Heart left ventricle (tissue), 16 donors: ENCODE results near the gene SH3BP5L. TPM values are rescaled to one million over a fixed set of nuclear protein-coding genes. Genes with fewer than 3 reads are reported as not detected.
A peak's percentile ranks its signal among the peaks of the same experiment; 100 is the strongest.

Experiments used
- ATAC-seq, 4 donors: fragments of 200-7000 bp; cut with Tn5 transposase; one replicate each; pipeline ENCODE4 v1.9.1; 2020 to 2022; ENCODE audit warnings: moderate library complexity in 4 of 4, mild to moderate bottlenecking in 3 of 4, moderate number of reproducible peaks in 1 of 4
- DNase-seq, 5 donors: peaks; one replicate each; pipeline ENCODE4 v3.0.0-alpha.2; 2020
- H3K27ac ChIP-seq, 12 donors: fragments of 200-600 bp; sonication (generic) in 4 of 12; one replicate each; pipeline versions ENCODE4 v1.5.0 to v1.8.0; 2016 to 2022; ENCODE audit warnings: mild to moderate bottlenecking in 2 of 12
- H3K27me3 ChIP-seq, 9 donors: fragments of 200-600 bp; sonication (generic) in 2 of 9; one replicate each; pipeline versions ENCODE4 v1.5.1 to v1.8.0; 2016 to 2022; ENCODE audit warnings: mild to moderate bottlenecking in 3 of 9
- H3K36me3 ChIP-seq, 9 donors: fragments of 200-600 bp; sonication (generic) in 2 of 9; one replicate each; pipeline versions ENCODE4 v1.5.0 to v1.8.0; 2018 to 2022; ENCODE audit warnings: mild to moderate bottlenecking in 2 of 9
- H3K4me1 ChIP-seq, 12 donors: fragments of 200-600 bp; sonication (generic) in 4 of 12; one replicate each; pipeline versions ENCODE4 v1.5.0 to v1.8.0; 2016 to 2022; ENCODE audit warnings: mild to moderate bottlenecking in 3 of 12
- H3K4me3 ChIP-seq, 12 donors: fragments of 200-600 bp; sonication (generic) in 4 of 12; one replicate each; pipeline versions ENCODE4 v1.5.0 to v1.8.0; 2017 to 2022; ENCODE audit warnings: mild to moderate bottlenecking in 9 of 12, moderate library complexity in 4 of 12
- H3K9me3 ChIP-seq, 12 donors: fragments of 200-600 bp; sonication (generic) in 4 of 12; one replicate each; pipeline versions ENCODE4 v1.5.0 to v1.8.0; 2016 to 2022; ENCODE audit warnings: mild to moderate bottlenecking in 1 of 12
- CTCF ChIP-seq, 12 donors: fragments of 200-600 bp; sonication (generic) in 4 of 12; IDR thresholded peaks; one replicate each; pipeline versions ENCODE4 v1.5.0 to v1.8.0; 2018 to 2022; ENCODE audit warnings: antibody characterized with exemption in 12 of 12, mild to moderate bottlenecking in 5 of 12
- POLR2A ChIP-seq, 2 donors: fragments of 450-650 bp; IDR thresholded peaks; one replicate each; pipeline ENCODE4 v1.6.1; 2017; ENCODE audit warnings: antibody characterized with exemption in 2 of 2, mild to moderate bottlenecking in 2 of 2, moderate library complexity in 2 of 2
- WGBS, 4 donors: extraction: QIAGEN DNeasy Blood & Tissue Kit in 2 of 4; methylation state at CpG; one replicate each; pipeline versions ENCODE4 v1.1.5 to v1.1.7; 2013 to 2018; 5-methylcytosine and 5-hydroxymethylcytosine counted together
- intact Hi-C, 10 donors: fragments of 100-400 bp; cut with DNase I; formaldehyde crosslinking; loops; one replicate each; pipeline versions ENCODE4 v1.11.1 to v1.14.2; 2022
- polyA plus RNA-seq, 2 donors: library from polyadenylated mRNA; stranded (reverse); fragments of 200-250 nt; gene quantifications; one replicate each; pipeline ENCODE4 v1.2.3, GENCODE V29; 2013
- total RNA-seq, 9 donors: library from RNA; depleted of rRNA in 2 of 9; stranded (reverse); fragments of >200 nt in 2 of 9; fragmentation: NEBNext Ultra II Directional in 3 of 9; extraction: Animal tissue kit (Norgen Biotek cat#: 25700) in 3 of 9; gene quantifications; one replicate each; pipeline versions ENCODE4 v1.1.0 to v1.2.4, GENCODE V29; 2016 to 2023
- donor health status: ischemic (EF 13 %, LVEDD 7.1; RV severe dilation, severe dysfunction).
- donor health status: healthy with polysubstance abuse.
- donor health status: DM: no; HTN: yes; CAD: no.
- donor health status: DM: no; HTN: no; CAD: no.
- donor health status: ischemic (EF 25% LVEDD 6.9; RV normal size, moderate dysfunction).
- donor health status: ischemic (EF 25% LVEDD 5.7; RV mildly dilated, moderate dysfunction).
- donor health status: healthy.
- donor health status: DM: yes; HTN: yes; CAD: no.
- donor health status: ischemic (EF 35%, LVEDD 5.7; RV mildly dilated, moderate dysfunction).
- donor health status: nonischemic (EF 11% LVEDD 7.7; RV severe dilation, severe dysfunction).
- donor health status: DM: yes; HTN: yes; CAD: no.
- donor health status: PGD.
- donor health status: ischemic (EF 29% LVEDD 5.4; RV normal size, mild dysfunction).
- donor health status: nonischemic (EF 23%, LVEDD 6.1; RV moderate dilation, normal function).

The SH3BP5L gene
- total and polyA plus RNA-seq, 11 donors = 15.8 to 51.1 (median 19.3) TPM

GRCh38 chr1:248825136-248825535 lies 579 bp downstream of the SH3BP5L start:
- DNase-seq (no peak), ATAC-seq (no peak)
- 26 to 36% (median 32%) methylated on average over 10 of the region's 10 CpGs for WGBS, 4 donors
- no peaks in the 10 kb centered on the region for H3K27me3 ChIP-seq
- no peaks in the 10 kb centered on the region for H3K9me3 ChIP-seq
- no peak for TF ChIP-seq POLR2A (IDR thresholded peaks at IDR 0.05)
- TF ChIP-seq CTCF (IDR thresholded peaks at IDR 0.05) = no peak
- peaks cover 19 to 70% (median 55%) of the 10 kb centered on the region in 12 donors for H3K4me1 ChIP-seq
- H3K27ac ChIP-seq = peak overlapping the region; percentile 91 to 99 (median 95)
- intact Hi-C loops = no loop called here
- H3K36me3 ChIP-seq = peaks cover 0 to 29% (median 22%) of the 10 kb centered on the region in 9 donors
- H3K4me3 ChIP-seq = peak overlapping the region; percentile 55 to 89 (median 76)

- peak overlapping the region in 11 of 12 donors; percentile 55 to 89 (median 78) for H3K4me3 ChIP-seq
- no peaks in the 10 kb centered on the region for H3K27me3 ChIP-seq
- intact Hi-C loops = no loop called here
- 86 to 93% (median 88%) methylated on average over 3 of the region's 3 CpGs for WGBS, 4 donors
- no peaks in the 10 kb centered on the region for H3K9me3 ChIP-seq
- peaks cover 19 to 70% (median 55%) of the 10 kb centered on the region in 12 donors for H3K4me1 ChIP-seq
- ATAC-seq (no peak), DNase-seq (no peak)
- peak overlapping the region in 7 of 12 donors; percentile 91 to 99 (median 95) for H3K27ac ChIP-seq
- TF ChIP-seq POLR2A (IDR thresholded peaks at IDR 0.05) (no peak), CTCF (IDR thresholded peaks at IDR 0.05) (no peak)
- peaks cover 0 to 32% (median 26%) of the 10 kb centered on the region in 9 donors for H3K36me3 ChIP-seq
Observed at GRCh38 chr1:248824701-248825100, 1.0 kb downstream of the SH3BP5L start.

- Histone ChIP-seq H3K4me1 (peaks cover 19 to 72% (median 55%) of the 10 kb centered on the region in 12 donors), H3K27ac (no peak overlapping the region), H3K36me3 (peaks cover 0 to 34% (median 26%) of the 10 kb centered on the region in 9 donors), H3K9me3 (no peaks in the 10 kb centered on the region), H3K27me3 (no peaks in the 10 kb centered on the region), H3K4me3 (peak overlapping the region in 9 of 12 donors; percentile 67 to 89 (median 79))
- ATAC-seq (no peak), DNase-seq (no peak)
- 83 to 100% (median 97%) methylated on average over 1 of the region's 1 CpG for WGBS, 4 donors
- intact Hi-C loops = no loop called here
- TF ChIP-seq CTCF (IDR thresholded peaks at IDR 0.05) (no peak), POLR2A (IDR thresholded peaks at IDR 0.05) (no peak)
Observed at GRCh38 chr1:248824301-248824700, 1.4 kb downstream of the SH3BP5L start.

GRCh38 chr1:248823517-248824001 lies 2.2 kb downstream of the SH3BP5L start:
- no peak for TF ChIP-seq CTCF (IDR thresholded peaks at IDR 0.05)
- TF ChIP-seq POLR2A (IDR thresholded peaks at IDR 0.05) = no peak

More at GRCh38 chr1:248823517-248824001, 2.2 kb downstream of the SH3BP5L start:
- Histone ChIP-seq H3K27me3 (no peaks in the 10 kb centered on the region), H3K27ac (peak overlapping the region in 1 of 12 donors; percentile 9), H3K36me3 (peaks cover 0 to 41% (median 26%) of the 10 kb centered on the region in 9 donors), H3K4me3 (peak overlapping the region in 4 of 12 donors; percentile 0 to 87 (median 42)), H3K4me1 (peaks cover 19 to 75% (median 62%) of the 10 kb centered on the region in 12 donors), H3K9me3 (no peaks in the 10 kb centered on the region)
- intact Hi-C loops = no loop called here
- DNase-seq (no peak), ATAC-seq (no peak)
- 72 to 85% (median 80%) methylated on average over 2 of the region's 2 CpGs for WGBS, 4 donors
